ENCODE results near the gene TMEM192. TPM values are rescaled to one million over a fixed set of nuclear protein-coding genes. Genes with fewer than 3 reads are reported as not detected.
"Not testable (repeated sequence)": the region's sequence is repeated elsewhere in the genome, so short reads cannot be mapped to it uniquely, and the experiment has no call there.

Gene TMEM192
- polyA plus RNA-seq, 2 of the 4 experiments (the other 2 are of a cell fraction) = 8.4 to 19.3 TPM

- 42% methylated on average over 3 of the region's 3 CpGs for WGBS (ENCODE audit: missing lambda C conversion rate)
- DNase-seq (ENCODE audit: low read depth in 1 of 2, low spot score in 1 of 2) (no peak), ATAC-seq (no peak), FAIRE-seq (no peak)
- Histone ChIP-seq H3K9me3 (no peaks in the 10 kb centered on the region), H3K27ac (no peak overlapping the region), H3K4me2 (no peak overlapping the region), H3K4me3 (no peak overlapping the region), H3K4me1 (no peaks in the 10 kb centered on the region)
- TF ChIP-seq TFCP2L1 (CRISPR knock-in tag; IDR thresholded peaks at IDR 0.05) (no peak), FOSB (CRISPR knock-in tag; IDR thresholded peaks at IDR 0.05) (no peak), REST (IDR thresholded peaks at IDR 0.05) (no peak), TP53 (CRISPR knock-in tag; IDR thresholded peaks at IDR 0.05) (no peak)
- CTCF ChIA-PET = interaction anchor here (0.6 kb wide), 1 partner anchor 15 kb away, joined by 3 read pairs; no protein-coding TSS in a partner anchor
- POLR2A ChIA-PET = no interaction called here
Measured at GRCh38 chr4:165052627-165053026, 60.0 kb downstream of the TMEM192 start.

GRCh38 chr4:165048170-165048569 is 64.5 kb downstream of the TMEM192 start:
- DNase-seq (ENCODE audit: low read depth in 1 of 2, low spot score in 1 of 2) (no peak), ATAC-seq (no peak), FAIRE-seq (no peak)
- ChIA-PET POLR2A (no interaction called here), CTCF (interaction anchor here (1.1 kb wide), 1 partner anchor 8 kb away, joined by 3 read pairs; no protein-coding TSS in a partner anchor)
- no peak overlapping the region for H3K4me3 ChIP-seq
- H3K9me3 ChIP-seq = no peaks in the 10 kb centered on the region
- H3K27ac ChIP-seq = no peak overlapping the region
- H3K4me2 ChIP-seq = no peak overlapping the region
- WGBS (ENCODE audit: missing lambda C conversion rate) = 40% methylated on average over 5 of the region's 5 CpGs
- TF ChIP-seq EHF (CRISPR knock-in tag; IDR thresholded peaks at IDR 0.05) = no peak
- TF ChIP-seq HDAC2 (IDR thresholded peaks at IDR 0.05) = no peak
- H3K4me1 ChIP-seq = no peaks in the 10 kb centered on the region

- no peak for FAIRE-seq
- no peak for ATAC-seq
- TF ChIP-seq CHD4 (IDR thresholded peaks at IDR 0.05; ENCODE audit: borderline replicate concordance) (no peak), ZSCAN20 (CRISPR knock-in tag; IDR thresholded peaks at IDR 0.05) (no peak)
- Histone ChIP-seq H3K9me3 (no peaks in the 10 kb centered on the region), H3K4me1 (no peaks in the 10 kb centered on the region), H3K4me3 (no peak within 1 kb of the TSS), H3K4me2 (no peak within 1 kb of the TSS), H3K27ac (no peak within 1 kb of the TSS)
- ChIA-PET CTCF (interaction anchor here (1.1 kb wide), 1 partner anchor 16 kb away, joined by 3 read pairs; no protein-coding TSS in a partner anchor), POLR2A (no interaction called here)
- no peak for DNase-seq (ENCODE audit: low read depth in 1 of 2, low spot score in 1 of 2)
- WGBS (ENCODE audit: missing lambda C conversion rate) = 83% methylated on average over 37 of the region's 41 CpGs
Measured at GRCh38 chr4:165031436-165032211, 81.0 kb downstream of the TMEM192 start, which contains the start of gene TRIM60. TRIM60 (plus strand) TSS chr4:165031999; CDS start chr4:165040073, 8,074 bp downstream.

- no peak for TF ChIP-seq TP53 (CRISPR knock-in tag; IDR thresholded peaks at IDR 0.05)
- no peak for TF ChIP-seq EP300 (IDR thresholded peaks at IDR 0.05)
- no peak for TF ChIP-seq EHMT2 (IDR thresholded peaks at IDR 0.05; ENCODE audit: low read depth)
- no peak for TF ChIP-seq RFX5 (IDR thresholded peaks at IDR 0.05)
- TF ChIP-seq KDM1A (IDR thresholded peaks at IDR 0.05; ENCODE audit: low read depth) = no peak
- no peak for TF ChIP-seq EHF (CRISPR knock-in tag; IDR thresholded peaks at IDR 0.05)
- TF ChIP-seq HOXB5 (CRISPR knock-in tag; IDR thresholded peaks at IDR 0.05) = no peak
- TF ChIP-seq CBX8 (IDR thresholded peaks at IDR 0.05) = no peak
- no peak for TF ChIP-seq RAD21 (conservative IDR thresholded peaks at IDR 0.05 in 1 of 2, IDR thresholded peaks at IDR 0.05 in 1 of 2)
- TF ChIP-seq CBX2 (IDR thresholded peaks at IDR 0.05; ENCODE audit: borderline replicate concordance, low read depth) = no peak
- TF ChIP-seq MAX (IDR thresholded peaks at IDR 0.05) = no peak
- no peak for TF ChIP-seq POLR2A (IDR thresholded peaks at IDR 0.05; ENCODE audit: low read length)
- TF ChIP-seq NFE2L2 (conservative IDR thresholded peaks at IDR 0.05; ENCODE audit: low read length) = no peak
- TF ChIP-seq JUN (IDR thresholded peaks at IDR 0.05) = no peak
- TF ChIP-seq HES2 (IDR thresholded peaks at IDR 0.05) = no peak
- FAIRE-seq = no peak
- Histone ChIP-seq H3K4me3 (no peak overlapping the region), H3K27ac (no peak overlapping the region), H3K4me1 (no peaks in the 10 kb centered on the region), H3K4me2 (no peak overlapping the region), H3K9me3 (no peaks in the 10 kb centered on the region)
- CTCF ChIA-PET = no interaction called here
- DNase-seq (ENCODE audit: low read depth in 1 of 2, low spot score in 1 of 2) = no peak
- POLR2A ChIA-PET = no interaction called here
- WGBS (ENCODE audit: missing lambda C conversion rate) = 70% methylated on average over 7 of the region's 7 CpGs
- no peak for ATAC-seq
Measured at GRCh38 chr4:165027762-165028402, 84.8 kb downstream of the TMEM192 start.

- WGBS (ENCODE audit: missing lambda C conversion rate) = 77% methylated on average over 8 of the region's 8 CpGs
- H3K4me1 ChIP-seq; POLR2A ChIA-PET; FAIRE-seq; H3K27ac ChIP-seq; DNase-seq (ENCODE audit: low read depth in 1 of 2, low spot score in 1 of 2); H3K4me3 ChIP-seq; H3K4me2 ChIP-seq; ATAC-seq; H3K9me3 ChIP-seq: not testable (repeated sequence)
- CTCF ChIA-PET = interaction anchor here (0.6 kb wide), 1 partner anchor 10 kb away, joined by 4 read pairs; no protein-coding TSS in a partner anchor
Measured at GRCh38 chr4:165025782-165026181, 86.9 kb downstream of the TMEM192 start.

Data from A549 (cell line).